CD4-positive, CD25-positive, alpha-beta regulatory T cell (primary cell): ENCODE data around the gene IL12RB2. TPM values are rescaled to one million over a fixed set of nuclear protein-coding genes. Genes with fewer than 3 reads are reported as not detected.

Source experiments
- ATAC-seq, 2 donors: fragments of 150-1000 bp; cut with Tn5 transposase; one replicate each; pipeline ENCODE4 v1.10.0; 2021; ENCODE audit warnings: low read depth in 2 of 2, moderate number of reproducible peaks in 2 of 2, moderate library complexity in 1 of 2
- DNase-seq, 3 donors: peaks; one replicate each; pipeline versions ENCODE4 v3.0.0 to v3.0.0-alpha.2; 2012 to 2022; ENCODE audit warnings: mixed read lengths in 1 of 3
- H3K27ac ChIP-seq: one replicate; pipeline ENCODE4 v1.7.0; 2013; ENCODE audit warnings: mild to moderate bottlenecking, low read length; ENCODE audit not compliant: insufficient read depth, poor library complexity, severe bottlenecking
- H3K27me3 ChIP-seq: one replicate; pipeline ENCODE4 v1.7.0; 2013; ENCODE audit warnings: low read length; ENCODE audit not compliant: control insufficient read depth, insufficient read depth
- H3K36me3 ChIP-seq: one replicate; pipeline ENCODE4 v1.7.0; 2013; ENCODE audit warnings: mild to moderate bottlenecking, low read length, moderate library complexity; ENCODE audit not compliant: control insufficient read depth, insufficient read depth
- H3K4me1 ChIP-seq: 2 replicates; pipeline ENCODE4 v1.7.0; 2013; ENCODE audit warnings: mild to moderate bottlenecking, low read length; ENCODE audit not compliant: insufficient read depth, control insufficient read depth, poor library complexity, severe bottlenecking
- H3K4me3 ChIP-seq: one replicate; pipeline ENCODE4 v1.7.0; 2013; ENCODE audit warnings: low read depth, mild to moderate bottlenecking, low read length, moderate library complexity
- H3K9me3 ChIP-seq, 2 experiments: 1 replicate in 1 of 2; 2 replicates in 1 of 2; pipeline ENCODE4 v1.7.0; 2013; ENCODE audit warnings: low read length in 2 of 2, mild to moderate bottlenecking in 1 of 2, moderate library complexity in 1 of 2; ENCODE audit not compliant: control insufficient read depth in 2 of 2
- H3K27ac Mint-ChIP-seq, 3 donors: one replicate each; pipeline ENCODE4 v1.8.0; 2020 to 2022; ENCODE audit warnings: mild to moderate bottlenecking in 3 of 3, mixed read lengths in 3 of 3, moderate library complexity in 2 of 3
- H3K27me3 Mint-ChIP-seq: one replicate; pipeline ENCODE4 v1.8.0; 2022; ENCODE audit warnings: mild to moderate bottlenecking, mixed read lengths
- H3K36me3 Mint-ChIP-seq: one replicate; pipeline ENCODE4 v1.8.0; 2020; ENCODE audit warnings: mixed read lengths
- H3K4me1 Mint-ChIP-seq, 4 donors: one replicate each; pipeline ENCODE4 v1.8.0; 2020 to 2022; ENCODE audit warnings: mixed read lengths in 4 of 4, mild to moderate bottlenecking in 1 of 4
- H3K4me3 Mint-ChIP-seq, 4 donors: one replicate each; pipeline ENCODE4 v1.8.0; 2020 to 2022; ENCODE audit warnings: mild to moderate bottlenecking in 4 of 4, mixed read lengths in 4 of 4, moderate library complexity in 3 of 4
- H3K9me3 Mint-ChIP-seq, 7 donors: one replicate each; pipeline ENCODE4 v1.8.0; 2020 to 2022; ENCODE audit warnings: mixed read lengths in 7 of 7, mild to moderate bottlenecking in 3 of 7, moderate library complexity in 2 of 7
- polyA plus RNA-seq, 4 donors: library from polyadenylated mRNA; unstranded; fragments of 300-500 nt; fragmentation: Illumina TruSeq; gene quantifications; one replicate each; pipeline ENCODE4 v1.2.3, GENCODE V29; 2021
- total RNA-seq: library from RNA; stranded (reverse); gene quantifications from one replicate; pipeline ENCODE4 v1.2.3, GENCODE V29; 2022

The IL12RB2 gene
- total and polyA plus RNA-seq, 5 donors from 2014 or later = 11.9 to 43.5 (median 18.1) TPM

DNA sequence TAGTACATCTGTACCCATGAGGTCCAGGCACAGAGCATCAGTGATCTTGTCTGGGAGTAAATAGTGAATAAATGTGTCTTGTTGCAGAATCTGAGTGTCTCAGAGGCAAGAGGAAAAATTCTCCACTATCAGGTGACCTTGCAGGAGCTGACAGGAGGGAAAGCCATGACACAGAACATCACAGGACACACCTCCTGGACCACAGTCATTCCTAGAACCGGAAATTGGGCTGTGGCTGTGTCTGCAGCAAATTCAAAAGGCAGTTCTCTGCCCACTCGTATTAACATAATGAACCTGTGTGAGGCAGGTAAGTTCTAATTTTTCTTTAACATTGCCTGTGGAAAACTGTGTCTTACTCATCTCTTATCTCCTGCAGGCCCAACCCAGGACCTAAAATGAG lies 43.1 kb downstream of the IL12RB2 start:
- Mint-ChIP-seq H3K4me3 (no peak overlapping the region), H3K27me3 (no peaks in the 10 kb centered on the region), H3K4me1 (peaks cover 4 to 15% (median 4%) of the 10 kb centered on the region in 4 donors), H3K9me3 (no peaks in the 10 kb centered on the region), H3K36me3 (peaks cover 16% of the 10 kb centered on the region), H3K27ac (peak overlapping the region in 1 of 3 donors; percentile 62)
- Histone ChIP-seq H3K36me3 (no peaks in the 10 kb centered on the region), H3K9me3 (no peaks in the 10 kb centered on the region), H3K27me3 (no peaks in the 10 kb centered on the region), H3K4me3 (no peak overlapping the region), H3K27ac (no peak overlapping the region), H3K4me1 (peaks cover 5% of the 10 kb centered on the region)
- DNase-seq (peak in 1 of 3 donors; percentile 50), ATAC-seq (peak in 1 of 2 donors; percentile 20)

DNA sequence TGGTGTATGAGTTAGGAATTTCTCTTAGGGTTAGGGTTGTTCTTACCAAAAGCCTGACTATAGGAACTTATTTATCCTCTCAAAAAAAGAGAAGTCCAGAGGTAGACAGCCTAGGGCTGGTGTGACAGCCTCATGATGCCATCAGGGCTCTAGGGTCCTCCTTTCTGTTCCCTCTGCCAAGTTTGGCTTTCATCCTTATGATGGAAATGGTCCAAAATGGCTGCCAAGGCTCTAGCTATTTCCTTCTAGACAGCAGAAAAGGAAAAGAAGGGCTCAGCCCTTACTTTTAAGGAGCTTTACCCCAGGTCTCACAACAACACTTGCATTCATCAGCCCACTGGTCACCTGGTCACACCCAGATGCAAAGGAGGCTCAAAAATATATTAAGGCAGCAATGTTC lies 44.5 kb downstream of the IL12RB2 start:
- ATAC-seq = no peak
- no peaks in the 10 kb centered on the region for H3K36me3 ChIP-seq
- DNase-seq = no peak
- peaks cover 20% of the 10 kb centered on the region for H3K36me3 Mint-ChIP-seq
- no peaks in the 10 kb centered on the region for H3K9me3 Mint-ChIP-seq
- H3K4me3 Mint-ChIP-seq = no peak overlapping the region
- no peaks in the 10 kb centered on the region for H3K27me3 Mint-ChIP-seq
- no peak overlapping the region for H3K4me3 ChIP-seq
- H3K4me1 Mint-ChIP-seq = peaks cover 4 to 15% (median 4%) of the 10 kb centered on the region in 4 donors
- H3K4me1 ChIP-seq = peaks cover 5% of the 10 kb centered on the region
- H3K27ac Mint-ChIP-seq = no peak overlapping the region
- no peak overlapping the region for H3K27ac ChIP-seq
- no peaks in the 10 kb centered on the region for H3K27me3 ChIP-seq
- H3K9me3 ChIP-seq = no peaks in the 10 kb centered on the region

DNA sequence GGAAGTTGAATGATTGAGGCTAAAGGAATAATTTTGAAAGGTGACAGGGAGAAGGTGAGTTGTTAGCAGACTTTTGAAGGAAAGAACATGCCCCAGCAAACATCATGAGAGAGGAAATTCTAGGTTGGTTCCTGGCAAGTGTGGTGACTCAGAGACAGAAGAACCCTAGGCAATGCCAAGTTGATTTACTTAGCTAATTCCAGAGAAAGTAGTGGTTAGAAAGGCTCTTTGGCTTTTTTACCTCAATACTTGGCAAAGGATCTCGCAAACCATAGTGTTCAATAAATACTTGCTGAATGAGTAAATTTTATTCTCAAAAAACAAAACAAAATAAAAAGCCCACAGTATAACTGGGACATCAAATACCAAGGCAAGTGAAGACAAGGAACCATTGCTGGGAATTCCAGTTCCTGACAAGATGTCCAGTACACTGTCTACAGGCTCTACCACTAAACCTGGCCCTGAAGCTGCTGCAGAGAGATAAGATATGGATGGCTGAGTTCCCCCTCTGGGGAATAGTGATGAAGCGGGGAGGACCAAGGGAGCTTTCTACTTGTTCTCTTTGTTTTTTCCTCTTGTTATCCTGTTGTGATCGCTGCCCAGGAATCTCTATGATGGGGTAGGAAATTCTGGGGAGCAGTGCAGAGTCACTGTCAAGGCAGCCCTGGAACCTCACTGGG lies 48.2 kb downstream of the IL12RB2 start:
- Histone ChIP-seq H3K4me3 (no peak overlapping the region), H3K27ac (no peak overlapping the region), H3K4me1 (peaks cover 3% of the 10 kb centered on the region), H3K9me3 (no peaks in the 10 kb centered on the region), H3K36me3 (no peaks in the 10 kb centered on the region), H3K27me3 (no peaks in the 10 kb centered on the region)
- H3K27ac Mint-ChIP-seq = no peak overlapping the region
- H3K4me1 Mint-ChIP-seq = peaks cover 0 to 5% (median 3%) of the 10 kb centered on the region in 4 donors
- H3K36me3 Mint-ChIP-seq = peaks cover 20% of the 10 kb centered on the region
- H3K27me3 Mint-ChIP-seq = no peaks in the 10 kb centered on the region
- DNase-seq (no peak), ATAC-seq (no peak)
- H3K9me3 Mint-ChIP-seq = no peaks in the 10 kb centered on the region
- no peak overlapping the region for H3K4me3 Mint-ChIP-seq

DNA sequence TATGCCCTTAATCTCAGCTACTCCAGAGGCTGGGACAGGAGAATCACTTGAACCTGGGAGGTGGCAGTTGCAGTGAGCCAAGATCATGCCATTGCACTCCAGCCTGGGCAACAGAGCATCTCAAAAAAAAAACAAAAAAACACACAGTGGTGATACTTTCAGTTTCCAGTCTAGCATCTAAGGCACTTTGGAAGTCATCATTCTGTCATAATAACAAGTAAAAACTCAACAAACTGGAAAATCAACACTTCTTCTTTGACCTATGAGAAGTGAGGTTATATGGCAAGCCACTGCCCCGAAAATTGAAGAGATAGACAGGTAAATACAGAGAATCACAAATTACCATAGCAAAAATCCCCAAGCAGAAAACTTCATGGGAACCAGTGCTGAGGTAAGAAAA lies 51.9 kb downstream of the IL12RB2 start:
- Mint-ChIP-seq H3K36me3 (peaks cover 10% of the 10 kb centered on the region), H3K27me3 (no peaks in the 10 kb centered on the region), H3K4me1 (peaks cover 0 to 12% (median 4%) of the 10 kb centered on the region in 4 donors), H3K27ac (no peak overlapping the region), H3K9me3 (no peaks in the 10 kb centered on the region), H3K4me3 (no peak overlapping the region)
- Histone ChIP-seq H3K4me3 (no peak overlapping the region), H3K4me1 (no peaks in the 10 kb centered on the region), H3K36me3 (no peaks in the 10 kb centered on the region), H3K27ac (no peak overlapping the region), H3K27me3 (no peaks in the 10 kb centered on the region), H3K9me3 (no peaks in the 10 kb centered on the region)
- ATAC-seq = no peak
- DNase-seq = no peak

DNA sequence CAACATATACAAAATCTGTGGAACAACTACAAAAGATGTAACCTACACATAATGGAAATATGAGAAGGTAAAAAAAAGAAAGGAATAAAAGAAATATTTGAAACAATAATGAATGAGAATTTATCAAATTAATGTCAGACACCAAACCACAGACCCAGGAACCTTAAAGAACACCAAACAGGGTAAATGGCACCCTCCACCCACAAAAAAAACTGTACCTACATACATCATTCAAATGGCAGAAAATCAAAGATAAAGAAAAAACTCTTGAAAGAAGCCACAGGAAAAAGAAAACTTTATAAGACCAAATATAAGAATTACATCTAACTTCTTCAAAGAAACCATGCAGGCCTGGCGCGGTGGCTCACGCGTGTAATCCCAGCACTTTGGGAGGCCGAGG lies 54.0 kb downstream of the IL12RB2 start:
- no peaks in the 10 kb centered on the region for H3K27me3 ChIP-seq
- no peaks in the 10 kb centered on the region for H3K36me3 ChIP-seq
- no peak overlapping the region for H3K4me3 Mint-ChIP-seq
- H3K4me3 ChIP-seq = no peak overlapping the region
- H3K4me1 ChIP-seq = no peaks in the 10 kb centered on the region
- H3K9me3 Mint-ChIP-seq = peaks cover 0 to 2% (median 0%) of the 10 kb centered on the region in 7 donors
- H3K27me3 Mint-ChIP-seq = no peaks in the 10 kb centered on the region
- H3K27ac Mint-ChIP-seq = peak overlapping the region in 1 of 3 donors; percentile 12
- H3K27ac ChIP-seq = no peak overlapping the region
- peaks cover 0 to 12% (median 4%) of the 10 kb centered on the region in 4 donors for H3K4me1 Mint-ChIP-seq
- H3K36me3 Mint-ChIP-seq = no peaks in the 10 kb centered on the region
- ATAC-seq = no peak
- no peak for DNase-seq
- no peaks in the 10 kb centered on the region for H3K9me3 ChIP-seq

DNA sequence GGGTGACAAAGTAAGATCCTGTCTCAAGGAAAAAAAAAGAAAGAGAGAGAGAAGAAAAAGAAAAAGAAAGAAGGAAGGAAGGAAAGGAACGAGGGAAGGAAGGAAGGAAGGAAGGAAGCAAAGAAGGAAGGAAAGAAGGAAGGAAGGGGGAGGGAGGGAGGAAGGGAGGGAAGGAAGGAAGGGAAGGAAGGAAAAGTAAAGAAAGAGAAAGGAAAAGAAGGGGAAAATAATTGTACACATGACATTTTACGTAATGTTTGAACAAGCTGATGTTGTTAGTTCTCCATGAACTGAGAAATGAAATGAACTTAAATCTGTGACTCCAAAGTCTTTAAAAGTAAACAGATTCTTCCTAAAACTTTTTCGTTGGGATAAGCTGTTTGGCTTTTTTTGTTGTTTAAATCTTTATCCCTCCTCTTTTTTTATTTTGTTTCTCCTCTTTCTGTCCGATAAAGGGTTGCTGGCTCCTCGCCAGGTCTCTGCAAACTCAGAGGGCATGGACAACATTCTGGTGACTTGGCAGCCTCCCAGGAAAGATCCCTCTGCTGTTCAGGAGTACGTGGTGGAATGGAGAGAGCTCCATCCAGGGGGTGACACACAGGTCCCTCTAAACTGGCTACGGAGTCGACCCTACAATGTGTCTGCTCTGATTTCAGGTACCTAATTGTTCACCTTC lies 59.8 kb downstream of the IL12RB2 start:
- no peaks in the 10 kb centered on the region for H3K4me1 Mint-ChIP-seq
- H3K9me3 Mint-ChIP-seq = peaks cover 0 to 2% (median 0%) of the 10 kb centered on the region in 7 donors
- Histone ChIP-seq H3K9me3 (no peaks in the 10 kb centered on the region), H3K27ac (no peak overlapping the region), H3K4me1 (no peaks in the 10 kb centered on the region), H3K36me3 (peaks cover 3% of the 10 kb centered on the region), H3K27me3 (no peaks in the 10 kb centered on the region), H3K4me3 (no peak overlapping the region)
- no peak for ATAC-seq
- no peaks in the 10 kb centered on the region for H3K27me3 Mint-ChIP-seq
- H3K4me3 Mint-ChIP-seq = no peak overlapping the region
- H3K36me3 Mint-ChIP-seq = peaks cover 7% of the 10 kb centered on the region
- DNase-seq = no peak
- no peak overlapping the region for H3K27ac Mint-ChIP-seq

DNA sequence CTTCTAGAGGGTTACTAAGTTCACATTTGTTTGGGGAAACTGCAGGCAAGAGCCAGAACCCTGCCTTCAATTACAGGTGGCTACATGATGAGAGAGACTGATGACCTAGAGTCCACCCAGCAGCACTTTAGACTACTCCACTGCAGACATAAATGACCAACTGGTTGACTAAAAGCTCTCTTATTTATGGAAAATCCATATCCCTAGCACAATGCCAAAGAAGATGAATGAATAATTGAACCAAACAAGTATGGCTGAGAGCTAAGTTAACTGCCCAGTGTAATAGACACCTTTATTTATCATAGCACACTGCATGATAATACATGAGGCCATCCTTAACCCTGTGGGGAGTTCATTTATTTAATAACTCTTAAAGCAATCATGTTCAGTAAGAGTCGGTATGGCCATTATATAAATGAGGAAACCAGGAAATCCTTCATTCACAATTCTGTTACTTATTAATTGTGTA lies 60.4 kb downstream of the IL12RB2 start:
- no peak overlapping the region for H3K4me3 Mint-ChIP-seq
- DNase-seq (no peak), ATAC-seq (no peak)
- no peaks in the 10 kb centered on the region for H3K9me3 ChIP-seq
- H3K27ac ChIP-seq = no peak overlapping the region
- no peaks in the 10 kb centered on the region for H3K4me1 ChIP-seq
- peaks cover 3% of the 10 kb centered on the region for H3K36me3 ChIP-seq
- peaks cover 7% of the 10 kb centered on the region for H3K36me3 Mint-ChIP-seq
- no peaks in the 10 kb centered on the region for H3K4me1 Mint-ChIP-seq
- peaks cover 0 to 2% (median 0%) of the 10 kb centered on the region in 7 donors for H3K9me3 Mint-ChIP-seq
- H3K4me3 ChIP-seq = no peak overlapping the region
- peak overlapping the region in 1 of 3 donors; percentile 16 for H3K27ac Mint-ChIP-seq
- no peaks in the 10 kb centered on the region for H3K27me3 ChIP-seq
- no peaks in the 10 kb centered on the region for H3K27me3 Mint-ChIP-seq
